Epithelial cell of prostate (primary cell): ENCODE results near the gene PRR15L.
"Not testable (repeated sequence)": the region's sequence is repeated elsewhere in the genome, so short reads cannot be mapped to it uniquely, and the experiment has no call there.

ENCODE experiments used
- DNase-seq: peaks from one replicate; pipeline ENCODE4 v3.0.0-alpha.2; 2011; ENCODE audit warnings: low read depth, low spot score
- H3K27ac ChIP-seq: fragments of 450-650 bp; 2 replicates; pipeline ENCODE4 v1.5.1; 2017; ENCODE audit warnings: mild to moderate bottlenecking

The PRR15L gene

GRCh38 chr17:47957591-47958490 lies at the start of gene PRR15L:
Gene PRR15L (minus strand): TSS chr17:47957883. CDS start chr17:47953234, 4,649 bp downstream.
- DNase-seq: peak; percentile 39

GRCh38 chr17:48006936-48007709 lies 49.4 kb upstream of the PRR15L start:
- no peak for DNase-seq
- H3K27ac ChIP-seq: no peak overlapping the region

More at GRCh38 chr17:47957591-47958490, at the start of gene PRR15L:
- H3K27ac ChIP-seq: peak within 1 kb of the TSS; percentile 36

GRCh38 chr17:48004983-48005382 lies 47.3 kb upstream of the PRR15L start:
- no peak overlapping the region for H3K27ac ChIP-seq
- no peak for DNase-seq

GRCh38 chr17:48003417-48004151 lies 45.9 kb upstream of the PRR15L start:
- no peak for DNase-seq
- no peak overlapping the region for H3K27ac ChIP-seq

GRCh38 chr17:48002916-48003416 lies 45.3 kb upstream of the PRR15L start:
- H3K27ac ChIP-seq: peak overlapping the region; percentile 77
- DNase-seq: no peak

- DNase-seq: no peak
- H3K27ac ChIP-seq: peak overlapping the region; percentile 77
These were observed 44.7 kb upstream of the PRR15L start for GRCh38 chr17:48002266-48002915.

- DNase-seq: not testable (repeated sequence)
- peak overlapping the region; percentile 77 for H3K27ac ChIP-seq
These were observed 44.0 kb upstream of the PRR15L start for GRCh38 chr17:48001657-48002056.

- no peak overlapping the region for H3K27ac ChIP-seq
- no peak for DNase-seq
These were observed 43.5 kb upstream of the PRR15L start for GRCh38 chr17:48001197-48001596.

GRCh38 chr17:47999582-47999981 lies 41.9 kb upstream of the PRR15L start:
- peak; percentile 76 for DNase-seq
- peak overlapping the region; percentile 20 for H3K27ac ChIP-seq

- DNase-seq: no peak
- no peak overlapping the region for H3K27ac ChIP-seq
These were observed 40.4 kb upstream of the PRR15L start for GRCh38 chr17:47998044-47998443.

- no peak overlapping the region for H3K27ac ChIP-seq
- no peak for DNase-seq
These were observed 39.9 kb upstream of the PRR15L start for GRCh38 chr17:47997586-47997985.

GRCh38 chr17:47996201-47996600 lies 38.5 kb upstream of the PRR15L start:
- no peak overlapping the region for H3K27ac ChIP-seq
- no peak for DNase-seq

- H3K27ac ChIP-seq: no peak overlapping the region
These were observed 37.7 kb upstream of the PRR15L start for GRCh38 chr17:47995241-47995935.

GRCh38 chr17:47994724-47995123 lies 37.0 kb upstream of the PRR15L start:
- no peak overlapping the region for H3K27ac ChIP-seq
- no peak for DNase-seq

More at GRCh38 chr17:47995241-47995935, 37.7 kb upstream of the PRR15L start:
- DNase-seq: no peak

- no peak for DNase-seq
- H3K27ac ChIP-seq: no peak overlapping the region
These were observed 36.3 kb upstream of the PRR15L start for GRCh38 chr17:47993964-47994363.

- H3K27ac ChIP-seq: no peak overlapping the region
- no peak for DNase-seq
These were observed 35.4 kb upstream of the PRR15L start for GRCh38 chr17:47993031-47993564.

GRCh38 chr17:47992216-47992615 lies 34.5 kb upstream of the PRR15L start:
- H3K27ac ChIP-seq: no peak overlapping the region
- no peak for DNase-seq

GRCh38 chr17:47990962-47991731 lies 33.5 kb upstream of the PRR15L start:
- DNase-seq: no peak
- H3K27ac ChIP-seq: no peak overlapping the region
